GM23338 (cell line): Measurements from ENCODE around the gene CCL27. TPM values are rescaled to one million over a fixed set of nuclear protein-coding genes. Genes with fewer than 3 reads are reported as not detected.

Experiments
- ATAC-seq: fragments of 200-7000 bp; cut with Tn5 transposase; 3 replicates; pipeline ENCODE4 v1.9.1; 2020
- DNase-seq: peaks from one replicate; pipeline ENCODE4 v3.0.0-alpha.2; 2015; ENCODE audit warnings: low spot score
- H2AFZ ChIP-seq: fragments of 200-600 bp; sonication (generic); 2 replicates; pipeline ENCODE4 v1.8.0; 2016; ENCODE audit warnings: antibody characterized with exemption, mild to moderate bottlenecking, moderate library complexity
- H3F3A ChIP-seq: fragments of 200-600 bp; sonication (generic); replicated peaks from 2 replicates; pipeline ENCODE4 v1.8.0; 2017; ENCODE audit warnings: antibody characterized with exemption, mixed run types, low read depth
- H3K27ac ChIP-seq: fragments of 200-600 bp; sonication (generic); 2 replicates; pipeline ENCODE4 v1.6.1; 2016; ENCODE audit warnings: low read depth
- H3K27me3 ChIP-seq: fragments of 200-600 bp; sonication (generic); 2 replicates; pipeline ENCODE4 v1.8.0; 2016; ENCODE audit warnings: mild to moderate bottlenecking, mixed run types, moderate library complexity; ENCODE audit not compliant: insufficient read depth
- H3K36me3 ChIP-seq: fragments of 200-600 bp; sonication (generic); 2 replicates; pipeline ENCODE4 v1.8.0; 2016; ENCODE audit warnings: mild to moderate bottlenecking; ENCODE audit not compliant: insufficient read depth
- H3K4me1 ChIP-seq: fragments of 200-600 bp; sonication (generic); 2 replicates; pipeline ENCODE4 v1.8.0; 2016; ENCODE audit warnings: mild to moderate bottlenecking, moderate library complexity; ENCODE audit not compliant: insufficient read depth
- H3K4me2 ChIP-seq: fragments of 200-600 bp; sonication (generic); 2 replicates; pipeline ENCODE4 v1.7.1; 2017; ENCODE audit warnings: mixed run types
- H3K4me3 ChIP-seq: fragments of 200-600 bp; sonication (generic); 2 replicates; pipeline ENCODE4 v1.6.1; 2016; ENCODE audit warnings: mixed run types
- H3K79me2 ChIP-seq: fragments of 200-600 bp; sonication (generic); replicated peaks from 2 replicates; pipeline ENCODE4 v1.8.0; 2017; ENCODE audit warnings: mild to moderate bottlenecking; ENCODE audit not compliant: insufficient read depth
- H3K9me2 ChIP-seq: fragments of 200-600 bp; sonication (generic); 2 replicates; pipeline ENCODE4 v1.8.0; 2017; ENCODE audit not compliant: insufficient read depth
- H4K20me1 ChIP-seq: fragments of 200-600 bp; sonication (generic); replicated peaks from 2 replicates; pipeline ENCODE4 v1.8.0; 2017; ENCODE audit warnings: mild to moderate bottlenecking; ENCODE audit not compliant: insufficient read depth
- H3K27ac Mint-ChIP-seq: 2 replicates; pipeline ENCODE4 v1.8.0; 2020; ENCODE audit warnings: inconsistent platforms, mild to moderate bottlenecking, moderate library complexity, mixed read lengths
- H3K27me3 Mint-ChIP-seq: 3 replicates; pipeline ENCODE4 v1.8.0; 2022; ENCODE audit warnings: low read depth, mild to moderate bottlenecking, moderate library complexity, mixed read lengths, inconsistent platforms; ENCODE audit not compliant: insufficient read depth, poor library complexity
- H3K36me3 Mint-ChIP-seq: 3 replicates; pipeline ENCODE4 v1.8.0; 2021; ENCODE audit warnings: low read depth, mild to moderate bottlenecking, inconsistent platforms, moderate library complexity, mixed read lengths
- H3K4me1 Mint-ChIP-seq: 3 replicates; pipeline ENCODE4 v1.8.0; 2020; ENCODE audit warnings: mild to moderate bottlenecking, inconsistent platforms, mixed read lengths
- H3K4me3 Mint-ChIP-seq: 3 replicates; pipeline ENCODE4 v1.8.0; 2021; ENCODE audit warnings: moderate library complexity, mild to moderate bottlenecking, inconsistent platforms, mixed read lengths
- H3K9me3 Mint-ChIP-seq: 3 replicates; pipeline ENCODE4 v1.8.0; 2020; ENCODE audit warnings: moderate library complexity, mild to moderate bottlenecking, inconsistent platforms, mixed read lengths
- CREB1 ChIP-seq: fragments of 250-450 bp; sonication (Bioruptor Pico); IDR thresholded peaks from 2 replicates; pipeline ENCODE4 v1.5.0; 2020; ENCODE audit warnings: low read depth, mild to moderate bottlenecking, moderate library complexity
- CTCF ChIP-seq, 2 experiments: fragments of 200-600 bp in 1 of 2; sonication (generic) in 1 of 2; conservative IDR thresholded peaks; 2 replicates each; pipeline versions ENCODE4 v1.5.1 to v1.6.1; 2016 to 2017; ENCODE audit warnings: antibody characterized with exemption in 2 of 2, low read depth in 2 of 2, mild to moderate bottlenecking in 2 of 2, moderate library complexity in 1 of 2
- ETS1 ChIP-seq: IDR thresholded peaks from 2 replicates; pipeline ENCODE4 v1.6.1; 2016; ENCODE audit warnings: antibody characterized with exemption
- EZH2phosphoT487 ChIP-seq: fragments of 200-600 bp; sonication (generic); IDR thresholded peaks from one replicate; pipeline ENCODE4 v1.8.1; 2018; ENCODE audit warnings: antibody characterized with exemption; ENCODE audit not compliant: unreplicated experiment
- NANOG ChIP-seq: IDR thresholded peaks from 2 replicates; pipeline ENCODE4 v1.6.1; 2016; ENCODE audit warnings: antibody characterized with exemption, borderline replicate concordance
- POLR2AphosphoS5 ChIP-seq: IDR thresholded peaks from 2 replicates; pipeline ENCODE4 v1.6.1; 2016; ENCODE audit warnings: antibody characterized with exemption, low read depth
- STAT1 ChIP-seq: IDR thresholded peaks from one replicate; pipeline ENCODE4 v1.6.1; 2016; ENCODE audit warnings: antibody characterized with exemption; ENCODE audit not compliant: unreplicated experiment
- ZNF114 ChIP-seq: fragments of 250-450 bp; sonication (Bioruptor Pico); IDR thresholded peaks from 2 replicates; pipeline ENCODE4 v1.5.0; 2020; ENCODE audit warnings: mild to moderate bottlenecking, moderate library complexity
- ZNF331 ChIP-seq: fragments of 250-450 bp; sonication (Bioruptor Pico); IDR thresholded peaks from 2 replicates; pipeline ENCODE4 v1.5.0; 2020; ENCODE audit warnings: low read depth, mild to moderate bottlenecking, moderate library complexity
- ZNF462 ChIP-seq: fragments of 250-450 bp; sonication (Bioruptor Pico); IDR thresholded peaks from 2 replicates; pipeline ENCODE4 v1.5.0; 2020; ENCODE audit warnings: mild to moderate bottlenecking, moderate library complexity
- polyA plus RNA-seq: library from polyadenylated mRNA; unstranded; fragments of >200 nt; fragmentation: Nextera tagmentation; extraction: Ambion mirVana; gene quantifications from 2 replicates; pipeline ENCODE4 v1.2.1, GENCODE V29; 2016
- total RNA-seq: library from RNA; depleted of rRNA; stranded (reverse); fragments of >200 nt; shearing (Covaris generic); gene quantifications from 2 replicates; pipeline ENCODE4 v1.2.3, GENCODE V29; 2014

CCL27 gene
- total and polyA plus RNA-seq, 2 experiments from 2014 or later = not detected

GRCh38 chr9:34684816-34685215 is 22.4 kb upstream of the CCL27 start:
- H4K20me1 ChIP-seq = no peaks in the 10 kb centered on the region
- TF ChIP-seq ETS1 = no peak
- TF ChIP-seq CREB1 (CRISPR knock-in tag) = no peak
- TF ChIP-seq ZNF331 (CRISPR knock-in tag) = no peak
- H3K9me2 ChIP-seq = no peaks in the 10 kb centered on the region
- H3F3A ChIP-seq = no peaks in the 10 kb centered on the region
- no peak overlapping the region for H2AFZ ChIP-seq
- H3K27me3 ChIP-seq = no peaks in the 10 kb centered on the region
- H3K4me1 Mint-ChIP-seq = peaks cover 14% of the 10 kb centered on the region
- peaks cover 10% of the 10 kb centered on the region for H3K4me1 ChIP-seq
- ATAC-seq (no peak), DNase-seq (no peak)
- no peaks in the 10 kb centered on the region for H3K36me3 Mint-ChIP-seq
- H3K79me2 ChIP-seq = no peaks in the 10 kb centered on the region
- no peak overlapping the region for H3K4me2 ChIP-seq
- H3K27ac ChIP-seq = no peak overlapping the region
- H3K36me3 ChIP-seq = no peaks in the 10 kb centered on the region
- H3K4me3 Mint-ChIP-seq = no peak overlapping the region
- no peak overlapping the region for H3K4me3 ChIP-seq
- peaks cover 6% of the 10 kb centered on the region for H3K27me3 Mint-ChIP-seq
- no peak overlapping the region for H3K27ac Mint-ChIP-seq
- H3K9me3 Mint-ChIP-seq = no peaks in the 10 kb centered on the region

GRCh38 chr9:34684145-34684544 is 21.7 kb upstream of the CCL27 start:
- ATAC-seq = no peak
- Mint-ChIP-seq H3K36me3 (no peaks in the 10 kb centered on the region), H3K9me3 (no peaks in the 10 kb centered on the region), H3K27ac (no peak overlapping the region), H3K4me3 (no peak overlapping the region), H3K27me3 (peaks cover 6% of the 10 kb centered on the region), H3K4me1 (peaks cover 14% of the 10 kb centered on the region)
- DNase-seq = no peak
- Histone ChIP-seq H3K27me3 (no peaks in the 10 kb centered on the region), H4K20me1 (no peaks in the 10 kb centered on the region), H3K4me1 (peaks cover 10% of the 10 kb centered on the region), H3F3A (no peaks in the 10 kb centered on the region), H3K27ac (no peak overlapping the region), H3K79me2 (no peaks in the 10 kb centered on the region), H3K36me3 (no peaks in the 10 kb centered on the region), H3K9me2 (no peaks in the 10 kb centered on the region), H3K4me2 (no peak overlapping the region), H2AFZ (no peak overlapping the region), H3K4me3 (no peak overlapping the region)
- TF ChIP-seq STAT1 (no peak), EZH2phosphoT487 (no peak), POLR2AphosphoS5 (no peak), ZNF331 (CRISPR knock-in tag) (no peak), ZNF114 (CRISPR knock-in tag) (no peak), ZNF462 (CRISPR knock-in tag) (no peak), NANOG (no peak), CTCF (conservative IDR thresholded peaks at IDR 0.05; ENCODE audit: low read depth in 2 of 2) (no peak), ETS1 (no peak), CREB1 (CRISPR knock-in tag) (no peak)
